K562 (cell line): Measurements from ENCODE around the gene POMT2. TPM values are rescaled to one million over a fixed set of nuclear protein-coding genes. Genes with fewer than 3 reads are reported as not detected.

Source experiments
- ATAC-seq: fragments of 200-7000 bp; cut with Tn5 transposase; 3 replicates; pipeline ENCODE4 v1.9.1; 2020; ENCODE audit warnings: moderate library complexity
- BruUV-seq: library from RNA; stranded (reverse); fragments of 400-500 nt; replicated peaks from 2 replicates; lab custom pipeline; 2021; lab: Mats Ljungman, UMichigan
- CTCF ChIA-PET: fragments of 300-600 bp; formaldehyde crosslinking; extraction: SDS; loops from one replicate; lab custom pipeline; 2021; ENCODE audit warnings: low intra/inter-chr PET ratio; lab: Yijun Ruan, JAX
- POLR2A ChIA-PET: fragments of 300-600, 350-650 bp; sonication (Branson Sonifier 250); formaldehyde crosslinking; extraction: SDS; loops from one replicate; lab custom pipeline; 2021; ENCODE audit warnings: antibody characterized with exemption, inconsistent platforms; lab: Yijun Ruan, JAX
- DNase-seq, 4 experiments: peaks; one replicate each; pipeline versions ENCODE4 v3.0.0 to v3.0.0-alpha.2; 2011 to 2018; ENCODE audit warnings: low spot score in 3 of 4, mixed read lengths in 3 of 4; ENCODE audit errors: extremely low read depth in 1 of 4
- FAIRE-seq: peaks from 2 replicates; lab custom pipeline; 2011; peaks lifted over from hg19 to GRCh38; lab: Jason Lieb, UNC
- H2AFZ ChIP-seq: 2 replicates; pipeline ENCODE4 v1.6.0; 2011; ENCODE audit warnings: low read depth, low read length, control low read depth, inconsistent platforms
- H3K27ac ChIP-seq: fragments of 200-600 bp; 3 replicates; pipeline ENCODE4 v1.8.0; 2011; ENCODE audit warnings: low read depth, mild to moderate bottlenecking, control low read depth, inconsistent platforms, low read length, moderate library complexity, mixed read lengths; ENCODE audit errors: extremely low read depth
- H3K27me3 ChIP-seq, 2 experiments: fragments of 300-600 bp in 1 of 2; 2 replicates in 1 of 2; 3 replicates in 1 of 2; pipeline versions ENCODE4 v1.6.0 to v1.8.0; 2011; ENCODE audit warnings: inconsistent platforms in 2 of 2, low read length in 2 of 2, mild to moderate bottlenecking in 1 of 2, mixed read lengths in 1 of 2, moderate library complexity in 1 of 2; ENCODE audit not compliant: control insufficient read depth in 2 of 2, insufficient read depth in 2 of 2
- H3K36me3 ChIP-seq: fragments of 300-600 bp; 3 replicates; pipeline ENCODE4 v1.8.0; 2011; ENCODE audit warnings: mild to moderate bottlenecking, low read length, inconsistent platforms; ENCODE audit not compliant: control insufficient read depth, insufficient read depth
- H3K4me1 ChIP-seq, 2 experiments: fragments of 200-600 bp in 1 of 2; replicated peaks in 1 of 2; 2 replicates in 1 of 2; 3 replicates in 1 of 2; pipeline versions ENCODE4 v1.5.1 to v1.8.0; 2011; ENCODE audit warnings: inconsistent platforms in 2 of 2, low read length in 2 of 2, mild to moderate bottlenecking in 1 of 2, mixed read lengths in 1 of 2, moderate library complexity in 1 of 2; ENCODE audit not compliant: control insufficient read depth in 2 of 2, insufficient read depth in 2 of 2
- H3K4me2 ChIP-seq: 2 replicates; pipeline ENCODE4 v1.6.1; 2011; ENCODE audit warnings: low read length, control low read depth, inconsistent platforms, mixed read lengths; ENCODE audit not compliant: insufficient read depth
- H3K4me3 ChIP-seq: fragments of 200-600 bp; sonication (generic), shearing (Covaris generic); 2 replicates; pipeline ENCODE4 v1.5.1; 2016; ENCODE audit warnings: control low read depth, inconsistent platforms
- H3K79me2 ChIP-seq: fragments of 200-600 bp; 3 replicates; pipeline ENCODE4 v1.8.0; 2011; ENCODE audit warnings: low read length, inconsistent platforms; ENCODE audit not compliant: control insufficient read depth, insufficient read depth
- H3K9ac ChIP-seq, 2 experiments: 2 replicates each; pipeline versions ENCODE4 v1.6.0 to v1.6.1; 2011; ENCODE audit warnings: low read depth in 2 of 2, low read length in 2 of 2, control low read depth in 1 of 2, inconsistent platforms in 1 of 2, mild to moderate bottlenecking in 1 of 2, mixed read lengths in 1 of 2; ENCODE audit not compliant: insufficient read depth in 1 of 2
- H3K9me1 ChIP-seq: one replicate; pipeline ENCODE4 v1.6.0; 2011; ENCODE audit warnings: inconsistent platforms, mild to moderate bottlenecking, low read length, moderate library complexity; ENCODE audit not compliant: control insufficient read depth, insufficient read depth
- H3K9me3 ChIP-seq: replicated peaks from 2 replicates; pipeline ENCODE4 v1.5.1; 2011; ENCODE audit warnings: low read depth, low read length, inconsistent platforms; ENCODE audit not compliant: control insufficient read depth, insufficient read depth
- H4K20me1 ChIP-seq: replicated peaks from 2 replicates; pipeline ENCODE4 v1.6.1; 2011; ENCODE audit warnings: low read length, inconsistent platforms, mixed read lengths; ENCODE audit not compliant: control insufficient read depth, insufficient read depth
- BMI1 ChIP-seq: fragments of 150-350 bp; IDR thresholded peaks from 2 replicates; pipeline ENCODE4 v1.6.1; 2014; ENCODE audit warnings: low read length
- NR2C1 ChIP-seq, 2 experiments: fragments of 450-650 bp; IDR thresholded peaks; 2 replicates each; pipeline ENCODE4 v1.6.1; 2017; ENCODE audit warnings: mild to moderate bottlenecking in 2 of 2, antibody characterized with exemption in 1 of 2, inconsistent platforms in 1 of 2, missing compliant biosample characterization in 1 of 2, missing genetic modification characterization in 1 of 2
- XRCC3 ChIP-seq: fragments of 450-650 bp; IDR thresholded peaks from 2 replicates; pipeline ENCODE4 v1.6.1; 2017; ENCODE audit warnings: mild to moderate bottlenecking, moderate library complexity
- ZNF143 ChIP-seq: sonication (generic); formaldehyde crosslinking; IDR thresholded peaks from 2 replicates; pipeline ENCODE4 v1.9.0; 2022; ENCODE audit warnings: mild to moderate bottlenecking, missing genetic modification reagents
- ZNF146 ChIP-seq: IDR thresholded peaks from one replicate; pipeline ENCODE4 v1.6.1; 2018; ENCODE audit warnings: missing compliant biosample characterization; ENCODE audit not compliant: unreplicated experiment
- WGBS: fragments of 100-300 bp; shearing (Covaris generic); methylation state at CpG from one replicate; pipeline ENCODE4 v1.1.6; 2016; ENCODE audit warnings: low coverage, mixed read lengths; ENCODE audit not compliant: insufficient coverage; ENCODE audit errors: missing lambda C conversion rate; 5-methylcytosine and 5-hydroxymethylcytosine counted together
- in situ Hi-C: fragments of 300-500 bp; cut with MboI; formaldehyde crosslinking; loops from 4 replicates; pipeline ENCODE4 v1.15.0; 2018; ENCODE audit warnings: inconsistent platforms, mixed read lengths
- intact Hi-C: fragments of 100-400 bp; cut with micrococcal nuclease; formaldehyde crosslinking; loops from 2 replicates; pipeline ENCODE4 v1.14.2; 2022
- polyA plus RNA-seq, 8 experiments: library from polyadenylated mRNA; depleted of rRNA in 4 of 8; stranded (reverse) in 5 of 8; unstranded in 3 of 8; fragments of >200 nt; fragmentation: Nextera tagmentation in 2 of 8; fragmentation: Illumina TruSeq in 1 of 8; extraction: Ambion mirVana in 2 of 8; extraction: Trizol in 1 of 8; gene quantifications; 2 replicates each; pipeline versions ENCODE4 v1.2.1 to v1.2.3, GENCODE V29; 2011 to 2014; ENCODE audit warnings: inconsistent platforms in 1 of 8, missing spikeins in 1 of 8
- total RNA-seq, 7 experiments: library from RNA; depleted of rRNA in 6 of 7; stranded (reverse); fragments of >200 nt in 6 of 7; fragmentation: Illumina TruSeq in 2 of 7; extraction: Trizol in 2 of 7; gene quantifications; 2 replicates each; pipeline versions ENCODE4 v1.2.1 to v1.2.3, GENCODE V29; 2011 to 2021; ENCODE audit warnings: low replicate concordance in 1 of 7
- TF ChIP-seq, protein P1 (sequence below): fragments of 250-450 bp; sonication (Bioruptor Pico); IDR thresholded peaks from 2 replicates; pipeline ENCODE4 v1.5.0; 2021

The POMT2 gene
- total and polyA plus RNA-seq, 9 of the 15 experiments (the other 6 are each of a cell fraction or from before 2014, with no cell fraction given), result 0.39 to 16.6 (median 7.8) TPM

- Histone ChIP-seq H3K36me3 (peaks cover 31% of the 10 kb centered on the region; the same call in 2 of the 3 replicates), H3K4me2 (no peak overlapping the region), H3K79me2 (no peaks in the 10 kb centered on the region), H3K4me3 (no peak overlapping the region), H3K9ac (no peak overlapping the region), H4K20me1 (no peaks in the 10 kb centered on the region), H3K27me3 (no peaks in the 10 kb centered on the region), H2AFZ (no peak overlapping the region), H3K27ac (no peak overlapping the region), H3K4me1 (peaks cover 0 to 13% of the 10 kb centered on the region in 2 experiments; a peak in 3 of 5 replicates), H3K9me1 (no peaks in the 10 kb centered on the region), H3K9me3 (no peaks in the 10 kb centered on the region)
- intact Hi-C loops (no loop called here), in situ Hi-C loops (no loop called here)
- FAIRE-seq (no peak), ATAC-seq (no peak), DNase-seq (no peak)
- BruUV-seq, result no TSS peak
- 69% methylated on average over 3 of the region's 3 CpGs for WGBS
- POLR2A ChIA-PET, result interaction anchor here (1.7 kb wide), 1 partner anchor 11 kb away, joined by 3 read pairs; no protein-coding TSS in a partner anchor
- TF ChIP-seq XRCC3, result no peak
- no peak for TF ChIP-seq ZNF146 (CRISPR knock-in tag)
- TF ChIP-seq, protein P1, sequence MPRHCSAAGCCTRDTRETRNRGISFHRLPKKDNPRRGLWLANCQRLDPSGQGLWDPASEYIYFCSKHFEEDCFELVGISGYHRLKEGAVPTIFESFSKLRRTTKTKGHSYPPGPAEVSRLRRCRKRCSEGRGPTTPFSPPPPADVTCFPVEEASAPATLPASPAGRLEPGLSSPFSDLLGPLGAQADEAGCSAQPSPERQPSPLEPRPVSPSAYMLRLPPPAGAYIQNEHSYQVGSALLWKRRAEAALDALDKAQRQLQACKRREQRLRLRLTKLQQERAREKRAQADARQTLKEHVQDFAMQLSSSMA (CRISPR knock-in tag), result no peak
- no peak for TF ChIP-seq ZNF143 (CRISPR knock-in tag)
- no peak for TF ChIP-seq BMI1
- TF ChIP-seq NR2C1 (IDR thresholded peaks at IDR 0.05), result no peak
- no peak for TF ChIP-seq NR2C1 (tag; IDR thresholded peaks at IDR 0.05)
- CTCF ChIA-PET, result no interaction called here
Observed at GRCh38 chr14:77344377-77344996, 23.8 kb upstream of the POMT2 start.
